SK-N-SH treated with all-trans-retinoic acid at 6 μM for 48 hours (cell line): ENCODE measurements around the gene MACF1.

ENCODE experiments used
- ATAC-seq: fragments of 200-7000 bp; cut with Tn5 transposase; 3 replicates; pipeline ENCODE4 v1.9.1; 2020; ENCODE audit warnings: mild to moderate bottlenecking, moderate library complexity
- ARNTL ChIP-seq: fragments of 450-650 bp; formaldehyde crosslinking; IDR thresholded peaks from 2 replicates; pipeline ENCODE4 v1.5.0; 2020; ENCODE audit warnings: low read depth, mild to moderate bottlenecking, moderate library complexity, borderline replicate concordance
- BACH2 ChIP-seq: fragments of 250-450 bp; sonication (Bioruptor Pico); IDR thresholded peaks from 2 replicates; pipeline ENCODE4 v1.9.0; 2021; ENCODE audit warnings: mild to moderate bottlenecking, borderline replicate concordance
- CSDC2 ChIP-seq: fragments of 250-450 bp; sonication (Bioruptor Pico); IDR thresholded peaks from 2 replicates; pipeline ENCODE4 v1.5.0; 2020; ENCODE audit warnings: mild to moderate bottlenecking, moderate library complexity
- ESRRG ChIP-seq: fragments of 250-450 bp; sonication (Bioruptor Pico); IDR thresholded peaks from 2 replicates; pipeline ENCODE4 v1.6.1; 2021; ENCODE audit warnings: mild to moderate bottlenecking
- GLIS3 ChIP-seq: fragments of 250-450 bp; sonication (Bioruptor Pico); IDR thresholded peaks from 2 replicates; pipeline ENCODE4 v1.5.0; 2020; ENCODE audit warnings: mild to moderate bottlenecking, moderate library complexity
- ISL1 ChIP-seq: fragments of 250-450 bp; sonication (Bioruptor Pico); IDR thresholded peaks from 2 replicates; pipeline ENCODE4 v2.1.2; 2022; ENCODE audit warnings: mild to moderate bottlenecking, moderate library complexity
- OSR1 ChIP-seq: fragments of 250-450 bp; sonication (Bioruptor Pico); IDR thresholded peaks from 2 replicates; pipeline ENCODE4 v1.8.0; 2022; ENCODE audit warnings: moderate library complexity, mild to moderate bottlenecking, inconsistent platforms
- PPARA ChIP-seq: fragments of 250-450 bp; sonication (Bioruptor Pico); IDR thresholded peaks from 2 replicates; pipeline ENCODE4 v1.5.0; 2020; ENCODE audit warnings: mild to moderate bottlenecking, borderline replicate concordance
- RARB ChIP-seq: fragments of 250-450 bp; sonication (Bioruptor Pico); IDR thresholded peaks from 2 replicates; pipeline ENCODE4 v1.8.0; 2021; ENCODE audit warnings: mild to moderate bottlenecking, moderate library complexity
- SNAI2 ChIP-seq: fragments of 250-450 bp; sonication (Bioruptor Pico); IDR thresholded peaks from 2 replicates; pipeline ENCODE4 v1.5.0; 2020; ENCODE audit warnings: mild to moderate bottlenecking, moderate library complexity
- TCF4 ChIP-seq: fragments of 250-450 bp; sonication (Bioruptor Pico); IDR thresholded peaks from 2 replicates; pipeline ENCODE4 v1.8.0; 2021; ENCODE audit warnings: mild to moderate bottlenecking, moderate library complexity, borderline replicate concordance
- TOX ChIP-seq: fragments of 250-450 bp; sonication (Bioruptor Pico); IDR thresholded peaks from 2 replicates; pipeline ENCODE4 v1.8.0; 2021; ENCODE audit warnings: mild to moderate bottlenecking, moderate library complexity, borderline replicate concordance
- ZFP3 ChIP-seq: fragments of 250-450 bp; sonication (Bioruptor Pico); IDR thresholded peaks from 2 replicates; pipeline ENCODE4 v1.5.0; 2020; ENCODE audit warnings: mild to moderate bottlenecking, moderate library complexity
- ZFP30 ChIP-seq: fragments of 450-650 bp; formaldehyde crosslinking; IDR thresholded peaks from 2 replicates; pipeline ENCODE4 v1.5.0; 2022; ENCODE audit warnings: mild to moderate bottlenecking, moderate library complexity
- ZNF565 ChIP-seq: fragments of 450-650 bp; formaldehyde crosslinking; conservative IDR thresholded peaks from 2 replicates; pipeline ENCODE4 v1.5.0; 2020; ENCODE audit warnings: low read depth, mild to moderate bottlenecking, moderate library complexity
- ZNF70 ChIP-seq: fragments of 450-650 bp; formaldehyde crosslinking; IDR thresholded peaks from 2 replicates; pipeline ENCODE4 v1.5.0; 2020; ENCODE audit warnings: mild to moderate bottlenecking, moderate library complexity
- ZNF8 ChIP-seq: fragments of 450-650 bp; formaldehyde crosslinking; IDR thresholded peaks from 2 replicates; pipeline ENCODE4 v1.5.0; 2020; ENCODE audit warnings: mild to moderate bottlenecking, moderate library complexity
- TF ChIP-seq, protein P1 (sequence below): fragments of 250-450 bp; sonication (Bioruptor Pico); IDR thresholded peaks from 2 replicates; pipeline ENCODE4 v1.5.1; 2021; ENCODE audit warnings: mild to moderate bottlenecking, moderate library complexity
- TF ChIP-seq, protein P2 (sequence below): fragments of 250-450 bp; sonication (Bioruptor Pico); IDR thresholded peaks from 2 replicates; pipeline ENCODE4 v1.5.1; 2020; ENCODE audit warnings: low read depth, mild to moderate bottlenecking, moderate library complexity
- TF ChIP-seq, protein P3 (sequence below): fragments of 250-450 bp; sonication (Bioruptor Pico); IDR thresholded peaks from 2 replicates; pipeline ENCODE4 v1.8.0; 2021; ENCODE audit warnings: low read depth, mild to moderate bottlenecking, moderate library complexity, borderline replicate concordance
- TF ChIP-seq, protein P4 (sequence below): fragments of 250-450 bp; sonication (Bioruptor Pico); IDR thresholded peaks from 2 replicates; pipeline ENCODE4 v1.5.0; 2020; ENCODE audit warnings: mild to moderate bottlenecking, moderate library complexity
- TF ChIP-seq, protein P5 (sequence below): fragments of 250-450 bp; sonication (Bioruptor Pico); IDR thresholded peaks from 2 replicates; pipeline ENCODE4 v1.8.0; 2020; ENCODE audit warnings: mild to moderate bottlenecking, moderate library complexity, borderline replicate concordance

The MACF1 gene

DNA sequence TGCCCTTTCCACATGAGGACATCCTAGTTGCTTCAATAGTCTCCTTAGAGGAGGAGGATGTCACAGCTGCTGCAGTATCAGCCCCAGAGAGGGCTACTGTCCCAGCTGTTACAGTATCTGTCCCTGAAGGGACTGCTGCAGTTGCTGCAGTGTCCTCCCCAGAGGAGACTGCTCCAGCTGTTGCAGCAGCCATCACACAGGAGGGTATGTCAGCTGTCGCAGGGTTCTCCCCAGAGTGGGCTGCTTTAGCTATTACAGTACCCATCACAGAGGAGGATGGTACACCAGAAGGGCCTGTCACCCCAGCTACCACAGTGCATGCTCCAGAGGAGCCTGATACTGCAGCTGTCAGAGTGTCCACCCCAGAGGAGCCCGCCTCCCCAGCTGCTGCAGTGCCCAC lies 208.4 kb downstream of the MACF1 start:
- TF ChIP-seq ZFP3 (CRISPR knock-in tag): no peak
- TF ChIP-seq ZNF565 (CRISPR knock-in tag): no peak
- TF ChIP-seq, protein P1, sequence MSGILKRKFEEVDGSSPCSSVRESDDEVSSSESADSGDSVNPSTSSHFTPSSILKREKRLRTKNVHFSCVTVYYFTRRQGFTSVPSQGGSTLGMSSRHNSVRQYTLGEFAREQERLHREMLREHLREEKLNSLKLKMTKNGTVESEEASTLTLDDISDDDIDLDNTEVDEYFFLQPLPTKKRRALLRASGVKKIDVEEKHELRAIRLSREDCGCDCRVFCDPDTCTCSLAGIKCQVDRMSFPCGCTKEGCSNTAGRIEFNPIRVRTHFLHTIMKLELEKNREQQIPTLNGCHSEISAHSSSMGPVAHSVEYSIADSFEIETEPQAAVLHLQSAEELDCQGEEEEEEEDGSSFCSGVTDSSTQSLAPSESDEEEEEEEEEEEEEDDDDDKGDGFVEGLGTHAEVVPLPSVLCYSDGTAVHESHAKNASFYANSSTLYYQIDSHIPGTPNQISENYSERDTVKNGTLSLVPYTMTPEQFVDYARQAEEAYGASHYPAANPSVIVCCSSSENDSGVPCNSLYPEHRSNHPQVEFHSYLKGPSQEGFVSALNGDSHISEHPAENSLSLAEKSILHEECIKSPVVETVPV: no peak
- no peak for TF ChIP-seq BACH2 (CRISPR knock-in tag)
- TF ChIP-seq RARB: no peak
- TF ChIP-seq OSR1 (CRISPR knock-in tag): no peak
- TF ChIP-seq SNAI2: no peak
- TF ChIP-seq, protein P2, sequence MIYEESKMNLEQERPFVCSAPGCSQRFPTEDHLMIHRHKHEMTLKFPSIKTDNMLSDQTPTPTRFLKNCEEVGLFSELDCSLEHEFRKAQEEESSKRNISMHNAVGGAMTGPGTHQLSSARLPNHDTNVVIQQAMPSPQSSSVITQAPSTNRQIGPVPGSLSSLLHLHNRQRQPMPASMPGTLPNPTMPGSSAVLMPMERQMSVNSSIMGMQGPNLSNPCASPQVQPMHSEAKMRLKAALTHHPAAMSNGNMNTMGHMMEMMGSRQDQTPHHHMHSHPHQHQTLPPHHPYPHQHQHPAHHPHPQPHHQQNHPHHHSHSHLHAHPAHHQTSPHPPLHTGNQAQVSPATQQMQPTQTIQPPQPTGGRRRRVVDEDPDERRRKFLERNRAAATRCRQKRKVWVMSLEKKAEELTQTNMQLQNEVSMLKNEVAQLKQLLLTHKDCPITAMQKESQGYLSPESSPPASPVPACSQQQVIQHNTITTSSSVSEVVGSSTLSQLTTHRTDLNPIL (CRISPR knock-in tag): no peak
- no peak for TF ChIP-seq ESRRG (CRISPR knock-in tag)
- no peak for TF ChIP-seq ARNTL (CRISPR knock-in tag)
- TF ChIP-seq CSDC2 (CRISPR knock-in tag): no peak
- TF ChIP-seq, protein P3, sequence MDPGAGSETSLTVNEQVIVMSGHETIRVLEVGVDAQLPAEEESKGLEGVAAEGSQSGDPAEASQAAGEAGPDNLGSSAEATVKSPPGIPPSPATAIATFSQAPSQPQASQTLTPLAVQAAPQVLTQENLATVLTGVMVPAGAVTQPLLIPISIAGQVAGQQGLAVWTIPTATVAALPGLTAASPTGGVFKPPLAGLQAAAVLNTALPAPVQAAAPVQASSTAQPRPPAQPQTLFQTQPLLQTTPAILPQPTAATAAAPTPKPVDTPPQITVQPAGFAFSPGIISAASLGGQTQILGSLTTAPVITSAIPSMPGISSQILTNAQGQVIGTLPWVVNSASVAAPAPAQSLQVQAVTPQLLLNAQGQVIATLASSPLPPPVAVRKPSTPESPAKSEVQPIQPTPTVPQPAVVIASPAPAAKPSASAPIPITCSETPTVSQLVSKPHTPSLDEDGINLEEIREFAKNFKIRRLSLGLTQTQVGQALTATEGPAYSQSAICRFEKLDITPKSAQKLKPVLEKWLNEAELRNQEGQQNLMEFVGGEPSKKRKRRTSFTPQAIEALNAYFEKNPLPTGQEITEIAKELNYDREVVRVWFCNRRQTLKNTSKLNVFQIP (CRISPR knock-in tag): no peak
- TF ChIP-seq PPARA (CRISPR knock-in tag): no peak
- TF ChIP-seq ZNF8 (CRISPR knock-in tag): no peak
- no peak for TF ChIP-seq TOX (CRISPR knock-in tag)
- TF ChIP-seq TCF4 (CRISPR knock-in tag): no peak
- ATAC-seq: no peak

DNA sequence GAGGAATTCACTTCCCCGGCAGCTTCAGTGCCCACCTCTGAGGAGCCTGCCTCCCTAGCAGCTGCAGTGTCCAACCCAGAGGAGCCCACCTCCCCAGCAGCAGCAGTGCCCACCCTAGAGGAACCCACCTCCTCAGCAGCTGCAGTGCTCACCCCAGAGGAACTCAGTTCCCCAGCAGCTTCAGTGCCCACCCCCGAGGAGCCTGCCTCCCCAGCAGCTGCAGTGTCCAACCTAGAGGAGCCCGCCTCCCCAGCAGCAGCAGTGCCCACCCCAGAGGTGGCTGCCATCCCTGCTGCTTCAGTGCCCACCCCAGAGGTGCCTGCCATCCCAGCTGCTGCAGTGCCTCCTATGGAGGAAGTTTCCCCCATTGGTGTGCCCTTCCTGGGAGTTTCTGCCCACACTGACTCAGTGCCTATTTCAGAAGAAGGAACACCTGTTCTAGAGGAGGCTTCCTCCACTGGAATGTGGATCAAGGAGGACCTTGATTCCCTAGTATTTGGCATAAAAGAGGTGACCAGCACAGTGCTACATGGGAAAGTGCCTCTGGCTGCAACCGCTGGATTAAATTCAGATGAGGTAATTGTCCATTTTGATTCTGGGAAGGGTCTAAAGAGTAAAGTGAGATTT lies 209.5 kb downstream of the MACF1 start:
- no peak for TF ChIP-seq ESRRG (CRISPR knock-in tag)
- TF ChIP-seq, protein P2 (CRISPR knock-in tag): no peak
- TF ChIP-seq, protein P1: no peak
- no peak for TF ChIP-seq CSDC2 (CRISPR knock-in tag)
- no peak for TF ChIP-seq ZFP30
- TF ChIP-seq, all 23 proteins: peak for 0
- no peak for ATAC-seq

DNA sequence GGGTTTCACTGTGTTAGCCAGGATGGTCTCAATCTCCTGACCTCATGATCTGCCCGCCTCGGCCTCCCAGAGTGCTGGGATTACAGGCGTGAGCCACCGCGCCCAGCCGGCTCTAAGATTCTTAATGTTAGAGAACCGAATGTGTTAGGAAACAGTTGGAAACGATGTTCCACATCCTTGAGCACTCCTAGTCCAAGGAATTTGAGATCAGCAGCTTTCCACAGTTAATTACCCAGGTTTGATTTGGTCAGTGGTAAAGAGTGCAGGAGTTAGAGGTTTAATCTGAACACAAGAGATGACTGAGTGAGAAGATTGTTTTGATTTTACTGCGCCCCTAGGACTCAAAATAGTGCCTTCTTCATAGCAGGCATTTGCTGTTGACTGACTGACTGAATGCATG lies 211.1 kb downstream of the MACF1 start:
- TF ChIP-seq ARNTL (CRISPR knock-in tag): no peak
- TF ChIP-seq, protein P4, sequence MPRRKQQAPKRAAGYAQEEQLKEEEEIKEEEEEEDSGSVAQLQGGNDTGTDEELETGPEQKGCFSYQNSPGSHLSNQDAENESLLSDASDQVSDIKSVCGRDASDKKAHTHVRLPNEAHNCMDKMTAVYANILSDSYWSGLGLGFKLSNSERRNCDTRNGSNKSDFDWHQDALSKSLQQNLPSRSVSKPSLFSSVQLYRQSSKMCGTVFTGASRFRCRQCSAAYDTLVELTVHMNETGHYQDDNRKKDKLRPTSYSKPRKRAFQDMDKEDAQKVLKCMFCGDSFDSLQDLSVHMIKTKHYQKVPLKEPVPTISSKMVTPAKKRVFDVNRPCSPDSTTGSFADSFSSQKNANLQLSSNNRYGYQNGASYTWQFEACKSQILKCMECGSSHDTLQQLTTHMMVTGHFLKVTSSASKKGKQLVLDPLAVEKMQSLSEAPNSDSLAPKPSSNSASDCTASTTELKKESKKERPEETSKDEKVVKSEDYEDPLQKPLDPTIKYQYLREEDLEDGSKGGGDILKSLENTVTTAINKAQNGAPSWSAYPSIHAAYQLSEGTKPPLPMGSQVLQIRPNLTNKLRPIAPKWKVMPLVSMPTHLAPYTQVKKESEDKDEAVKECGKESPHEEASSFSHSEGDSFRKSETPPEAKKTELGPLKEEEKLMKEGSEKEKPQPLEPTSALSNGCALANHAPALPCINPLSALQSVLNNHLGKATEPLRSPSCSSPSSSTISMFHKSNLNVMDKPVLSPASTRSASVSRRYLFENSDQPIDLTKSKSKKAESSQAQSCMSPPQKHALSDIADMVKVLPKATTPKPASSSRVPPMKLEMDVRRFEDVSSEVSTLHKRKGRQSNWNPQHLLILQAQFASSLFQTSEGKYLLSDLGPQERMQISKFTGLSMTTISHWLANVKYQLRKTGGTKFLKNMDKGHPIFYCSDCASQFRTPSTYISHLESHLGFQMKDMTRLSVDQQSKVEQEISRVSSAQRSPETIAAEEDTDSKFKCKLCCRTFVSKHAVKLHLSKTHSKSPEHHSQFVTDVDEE (CRISPR knock-in tag): no peak
- no peak for TF ChIP-seq ZNF8 (CRISPR knock-in tag)
- TF ChIP-seq ZFP30: no peak
- no peak for TF ChIP-seq RARB
- TF ChIP-seq, protein P5, sequence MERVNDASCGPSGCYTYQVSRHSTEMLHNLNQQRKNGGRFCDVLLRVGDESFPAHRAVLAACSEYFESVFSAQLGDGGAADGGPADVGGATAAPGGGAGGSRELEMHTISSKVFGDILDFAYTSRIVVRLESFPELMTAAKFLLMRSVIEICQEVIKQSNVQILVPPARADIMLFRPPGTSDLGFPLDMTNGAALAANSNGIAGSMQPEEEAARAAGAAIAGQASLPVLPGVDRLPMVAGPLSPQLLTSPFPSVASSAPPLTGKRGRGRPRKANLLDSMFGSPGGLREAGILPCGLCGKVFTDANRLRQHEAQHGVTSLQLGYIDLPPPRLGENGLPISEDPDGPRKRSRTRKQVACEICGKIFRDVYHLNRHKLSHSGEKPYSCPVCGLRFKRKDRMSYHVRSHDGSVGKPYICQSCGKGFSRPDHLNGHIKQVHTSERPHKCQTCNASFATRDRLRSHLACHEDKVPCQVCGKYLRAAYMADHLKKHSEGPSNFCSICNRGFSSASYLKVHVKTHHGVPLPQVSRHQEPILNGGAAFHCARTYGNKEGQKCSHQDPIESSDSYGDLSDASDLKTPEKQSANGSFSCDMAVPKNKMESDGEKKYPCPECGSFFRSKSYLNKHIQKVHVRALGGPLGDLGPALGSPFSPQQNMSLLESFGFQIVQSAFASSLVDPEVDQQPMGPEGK (CRISPR knock-in tag): no peak
- TF ChIP-seq, protein P1: no peak
- no peak for TF ChIP-seq ISL1 (CRISPR knock-in tag)
- no peak for TF ChIP-seq ZNF70 (CRISPR knock-in tag)
- no peak for TF ChIP-seq GLIS3 (CRISPR knock-in tag)
- no peak for TF ChIP-seq SNAI2
- TF ChIP-seq TCF4 (CRISPR knock-in tag): no peak
- TF ChIP-seq ZFP3 (CRISPR knock-in tag): no peak
- no peak for ATAC-seq
